SK-N-DZ (cell line): ENCODE data around the gene ARHGAP25.
A peak's percentile ranks its signal among the peaks of the same experiment; 100 is the strongest.
"Not testable (repeated sequence)": the region's sequence is repeated elsewhere in the genome, so short reads cannot be mapped to it uniquely, and the experiment has no call there.

Source experiments
- DNase-seq: peaks from one replicate; pipeline ENCODE4 v3.0.0-alpha.2; 2015; ENCODE audit warnings: low spot score

ARHGAP25 gene

DNA sequence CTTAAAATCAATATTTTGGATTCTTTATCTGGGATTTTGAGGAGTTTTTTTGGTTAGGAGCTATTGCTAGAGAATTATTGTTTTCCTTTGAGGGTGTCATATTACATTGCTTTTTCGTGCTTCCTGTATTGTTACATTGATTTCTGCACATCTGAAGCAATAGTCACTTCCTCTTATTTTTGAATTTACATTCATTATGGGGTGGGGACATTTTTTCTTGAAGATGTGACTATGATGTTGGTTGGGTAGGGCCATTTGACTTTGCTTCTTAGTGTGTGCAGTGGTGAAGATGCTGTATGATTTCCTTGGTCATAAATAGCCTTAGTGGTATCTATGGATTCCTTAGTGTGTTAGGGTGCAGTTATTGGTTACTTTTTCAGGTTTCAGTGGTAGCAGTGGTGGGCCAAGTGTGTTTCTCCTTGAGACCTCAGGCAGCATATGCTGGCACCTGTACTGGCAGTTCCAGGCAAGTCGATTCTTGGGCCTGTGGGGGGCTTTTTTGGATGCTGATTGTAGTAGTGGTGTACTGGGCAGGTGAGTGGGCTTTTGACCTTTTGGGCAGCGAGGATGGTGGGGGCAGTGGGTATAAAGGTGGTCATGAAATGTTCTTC, 61.8 kb downstream of the ARHGAP25 start:
- DNase-seq: no peak

DNA sequence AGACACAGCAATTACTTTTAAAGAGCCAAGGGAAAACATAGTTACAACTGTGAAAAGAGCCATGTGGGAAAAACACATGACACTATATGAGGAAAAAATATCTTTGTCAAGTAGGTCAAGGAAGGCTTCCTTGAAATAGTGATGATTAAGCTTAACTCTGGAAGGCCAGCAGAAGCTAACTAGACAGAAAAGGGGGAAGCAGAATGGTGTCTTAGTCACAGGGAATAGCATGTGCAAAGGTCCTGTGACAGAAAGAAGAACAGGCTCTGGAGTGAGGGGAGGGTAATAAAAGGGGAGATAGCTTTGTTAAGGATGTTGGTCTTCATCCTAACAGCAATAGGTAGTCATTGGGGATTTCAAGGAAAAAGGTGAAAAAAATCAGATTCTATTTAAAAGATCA, 64.0 kb downstream of the ARHGAP25 start:
- no peak for DNase-seq

DNA sequence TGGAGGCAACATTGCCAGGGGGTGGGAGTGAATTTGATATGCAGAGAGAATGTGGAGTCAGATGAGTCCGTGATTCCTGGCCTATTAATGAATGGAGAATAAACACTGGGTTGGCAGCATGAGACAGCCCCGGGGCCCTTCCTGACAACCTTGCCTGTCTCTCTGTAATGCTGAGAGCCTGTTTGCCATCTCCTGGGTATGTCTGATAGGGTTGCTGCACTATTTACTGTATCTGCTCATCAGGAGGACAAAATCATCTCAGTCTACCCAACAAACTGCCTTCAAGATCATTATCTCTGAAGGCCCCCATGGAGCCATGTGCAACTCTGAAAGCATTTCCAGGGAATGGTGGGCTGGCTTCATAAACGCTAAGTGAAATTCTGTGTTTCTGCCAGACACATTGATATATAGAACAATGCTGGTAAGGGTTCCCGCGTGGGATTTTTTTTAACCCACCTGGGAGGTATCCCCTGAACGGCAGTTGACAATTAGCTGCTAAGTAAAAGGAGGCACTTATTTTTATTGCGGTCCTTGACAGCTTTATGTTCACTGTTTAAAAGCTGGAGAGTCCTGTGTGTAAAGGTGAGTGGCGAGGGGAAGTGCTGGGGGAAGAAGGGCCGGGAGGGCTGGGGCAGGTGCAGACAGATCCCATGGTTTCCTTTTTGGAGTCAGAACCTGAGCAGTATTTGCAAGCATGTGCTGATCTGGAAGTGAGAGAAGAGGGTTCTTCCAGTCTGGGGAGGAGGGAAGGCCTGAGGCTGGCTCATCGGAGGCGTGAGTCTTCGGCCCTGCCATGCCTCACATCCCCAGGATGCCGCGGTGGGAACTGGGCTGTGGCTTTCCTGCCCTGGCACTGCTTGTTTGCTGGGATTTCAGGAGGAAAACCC, 64.8 kb downstream of the ARHGAP25 start:
- DNase-seq: peak; percentile 60

DNA sequence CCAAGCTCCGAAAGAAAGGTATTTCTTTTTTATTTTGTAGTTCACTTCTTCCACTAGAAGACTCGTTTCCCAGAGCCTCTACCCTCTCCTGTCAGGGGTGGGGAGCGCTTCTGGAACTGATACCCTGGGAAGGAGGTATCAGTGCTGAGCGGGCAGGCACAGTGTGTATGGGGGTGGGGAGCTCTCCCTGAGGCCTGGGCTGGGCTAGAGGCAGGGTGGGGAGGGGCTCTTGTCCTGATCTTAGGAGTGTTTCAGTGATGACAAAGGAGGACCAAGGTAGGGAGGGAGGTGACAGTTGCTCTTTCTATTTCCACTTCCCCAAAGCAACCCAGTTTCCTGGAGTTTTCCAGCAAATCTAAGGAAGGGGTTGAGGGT, 65.4 kb downstream of the ARHGAP25 start:
- no peak for DNase-seq

DNA sequence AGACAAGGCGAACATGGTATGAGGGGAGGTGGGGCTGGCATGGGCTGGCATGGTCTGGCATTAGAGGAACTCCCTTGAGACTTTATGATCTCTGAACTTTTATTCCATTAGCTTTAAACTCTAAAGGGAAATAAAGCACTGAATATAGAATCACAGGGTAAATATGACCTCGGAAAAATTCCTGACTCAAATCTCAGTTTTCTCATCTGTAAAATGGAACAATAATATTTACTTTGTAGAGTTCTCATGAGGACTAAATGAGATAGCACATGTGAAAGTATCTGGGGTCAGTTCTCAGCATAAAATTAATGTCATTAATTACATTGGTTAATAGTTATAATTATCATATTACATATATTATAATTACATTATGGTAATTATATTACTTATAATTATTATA, 65.9 kb downstream of the ARHGAP25 start:
- DNase-seq: no peak

DNA sequence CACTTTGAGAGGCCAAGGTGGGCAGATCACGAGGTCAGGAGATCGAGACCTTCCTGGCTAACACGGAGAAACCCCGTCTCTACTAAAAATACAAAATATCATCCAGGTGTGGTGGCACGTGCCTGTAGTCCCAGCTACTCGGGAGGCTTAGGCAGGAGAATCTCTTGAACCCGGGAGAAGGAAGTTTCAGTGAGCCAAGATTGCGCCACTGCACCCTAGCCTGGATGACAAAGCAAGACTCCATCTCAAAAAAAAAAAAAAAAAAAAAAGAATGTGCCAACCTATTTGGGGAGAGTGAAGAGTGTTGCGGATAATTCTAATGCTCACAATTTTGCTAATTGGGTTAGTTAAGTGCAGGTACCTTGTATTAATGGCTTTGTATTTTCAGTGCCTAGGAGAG, 67.5 kb downstream of the ARHGAP25 start:
- DNase-seq: not testable (repeated sequence)

DNA sequence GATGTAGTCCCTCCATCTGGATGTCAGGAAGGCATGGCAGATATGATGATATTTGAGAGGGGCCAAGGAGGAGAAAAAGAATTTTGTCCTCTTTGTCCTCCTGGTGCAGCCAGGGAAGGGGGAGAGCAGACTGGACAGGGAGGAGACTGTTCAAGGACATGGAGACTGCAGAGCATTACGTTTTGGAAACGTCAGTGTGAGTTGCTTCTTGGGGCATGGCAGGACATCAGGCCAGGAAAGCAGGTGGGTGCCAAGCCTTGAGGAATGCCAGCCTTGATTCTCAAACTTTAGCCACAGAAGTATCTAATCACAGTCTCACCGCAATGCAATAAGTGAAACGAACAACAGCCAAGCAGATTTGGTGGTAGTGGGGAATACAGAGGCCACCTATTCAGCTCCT, 70.4 kb downstream of the ARHGAP25 start:
- no peak for DNase-seq

DNA sequence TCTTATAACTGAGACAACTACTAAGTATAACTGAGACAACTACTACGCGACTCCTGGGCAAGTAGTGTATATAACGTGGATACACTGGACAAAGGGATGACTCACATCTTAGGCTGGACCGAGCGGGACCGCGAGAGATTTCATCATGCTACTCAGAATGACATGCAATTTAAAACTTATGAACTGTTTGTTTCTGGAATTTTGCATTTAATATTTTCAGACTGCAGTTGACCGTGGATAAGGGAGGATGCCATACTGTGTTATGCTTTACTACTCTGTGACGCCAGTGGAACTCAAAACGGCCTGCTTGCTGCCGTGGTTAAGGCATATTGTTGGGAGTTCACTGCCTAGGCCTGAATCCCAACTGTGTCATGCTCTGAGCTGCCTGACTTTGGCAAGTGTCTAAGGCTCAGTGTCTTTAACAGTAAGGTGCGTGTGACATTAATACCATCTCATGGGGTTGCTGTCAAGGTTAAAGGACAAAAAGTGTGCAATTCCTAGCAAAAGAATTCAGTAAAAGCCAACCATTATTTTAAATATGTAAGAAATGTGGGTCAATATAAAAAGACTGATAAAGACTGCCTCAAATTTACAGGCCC, 72.0 kb downstream of the ARHGAP25 start:
- DNase-seq: no peak

DNA sequence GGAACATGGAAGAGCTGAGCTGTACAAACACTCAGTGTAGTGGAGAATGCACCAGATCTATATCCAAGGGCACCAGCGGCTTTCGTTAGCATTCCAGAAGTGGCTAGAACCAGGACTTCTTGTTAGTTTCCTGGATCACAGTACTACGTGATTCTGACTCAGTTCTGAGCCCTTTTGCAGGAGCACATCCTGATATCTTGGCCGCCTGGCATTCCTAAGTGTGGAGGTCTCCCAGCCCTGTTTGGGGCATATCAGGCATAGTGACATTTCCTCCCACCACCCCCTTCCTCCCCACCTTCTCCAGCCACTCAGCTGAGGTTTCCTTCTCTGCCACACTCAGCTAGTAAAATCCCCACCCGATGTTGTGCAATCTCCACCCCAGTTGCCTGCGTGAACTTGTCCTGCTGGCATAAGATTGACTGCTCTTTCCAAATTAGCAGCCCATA, 73.2 kb downstream of the ARHGAP25 start:
- DNase-seq: no peak

DNA sequence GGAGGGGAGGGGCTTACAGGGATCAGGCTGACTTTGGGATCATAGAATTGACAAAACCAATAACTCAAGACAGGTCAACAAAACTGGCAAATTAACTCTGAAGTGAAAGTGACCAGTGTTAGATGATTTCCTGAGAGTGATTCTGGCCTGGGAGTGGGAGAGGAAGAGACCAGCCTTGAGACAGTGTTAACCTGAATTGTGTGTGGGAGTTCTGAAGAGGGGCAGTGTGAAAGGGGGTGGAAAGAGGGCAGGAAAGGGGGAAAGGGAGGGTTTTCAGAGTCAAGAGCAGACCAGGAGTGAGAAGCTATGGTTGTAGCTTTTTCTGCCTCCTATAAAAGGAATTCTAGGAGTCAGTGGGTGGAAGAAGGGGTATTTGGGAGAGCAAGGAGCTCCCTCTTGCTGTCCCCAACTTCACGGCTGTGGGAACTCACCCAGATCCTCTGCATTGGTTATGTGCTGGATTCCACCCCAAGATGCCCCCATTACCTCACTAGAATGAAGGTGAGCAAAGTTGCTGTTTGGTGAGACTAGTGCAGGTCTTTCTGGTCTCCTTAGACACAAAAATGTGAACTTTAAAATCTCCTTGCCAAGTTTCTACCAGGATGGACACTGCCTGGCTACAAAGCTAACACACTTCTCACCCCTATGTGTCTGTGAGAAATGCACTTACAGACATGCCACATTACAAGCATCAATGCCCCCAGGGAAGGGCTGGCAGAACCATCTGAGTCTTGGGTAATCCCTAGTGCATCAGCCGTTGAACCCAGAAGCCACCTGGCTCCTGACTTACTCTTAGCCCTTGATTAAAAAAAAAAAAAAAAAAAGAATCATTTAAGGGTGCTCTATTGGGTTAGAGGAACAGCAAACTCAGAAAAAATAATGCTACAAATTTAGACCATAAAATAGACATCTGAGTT, 75.0 kb downstream of the ARHGAP25 start:
- no peak for DNase-seq

DNA sequence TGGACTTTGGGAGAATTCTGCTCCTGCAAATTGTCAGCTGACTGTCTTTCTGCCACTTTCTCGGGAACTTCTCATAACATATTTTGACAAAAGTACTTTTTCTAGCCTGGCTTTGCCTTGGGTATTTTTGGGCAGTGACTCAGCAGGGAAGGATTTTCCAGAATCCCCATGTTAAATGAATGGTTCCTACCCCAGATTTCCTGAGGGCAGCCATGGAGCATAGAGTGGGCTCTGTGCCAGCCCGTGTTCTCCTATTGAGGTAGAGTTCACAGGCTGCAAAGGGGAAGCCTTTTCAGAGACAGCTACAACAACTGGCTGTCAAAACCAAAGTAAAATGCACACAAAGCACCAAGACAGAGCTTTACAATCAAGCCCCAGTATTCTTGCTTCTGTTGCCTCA, 76.8 kb downstream of the ARHGAP25 start:
- DNase-seq: no peak

DNA sequence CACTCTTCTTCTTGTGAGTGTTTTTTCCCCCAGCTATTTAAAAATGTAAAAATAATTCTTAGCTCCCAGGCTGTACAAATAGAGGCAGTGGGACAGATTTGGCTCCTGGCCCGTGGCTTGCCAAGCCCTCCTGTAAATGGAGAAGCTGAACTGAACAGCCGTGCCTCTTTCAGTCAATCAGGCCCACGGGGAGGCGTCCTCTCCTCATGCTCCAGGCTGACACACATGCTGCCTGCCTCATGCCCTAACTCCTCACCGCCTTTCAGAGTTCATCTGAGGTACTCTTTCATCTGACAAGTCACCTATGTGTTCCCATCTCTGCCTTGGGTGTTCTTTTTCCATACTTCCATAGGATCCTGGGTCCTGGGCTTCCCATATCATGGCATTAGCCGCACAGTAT, 77.6 kb downstream of the ARHGAP25 start:
- DNase-seq: no peak

DNA sequence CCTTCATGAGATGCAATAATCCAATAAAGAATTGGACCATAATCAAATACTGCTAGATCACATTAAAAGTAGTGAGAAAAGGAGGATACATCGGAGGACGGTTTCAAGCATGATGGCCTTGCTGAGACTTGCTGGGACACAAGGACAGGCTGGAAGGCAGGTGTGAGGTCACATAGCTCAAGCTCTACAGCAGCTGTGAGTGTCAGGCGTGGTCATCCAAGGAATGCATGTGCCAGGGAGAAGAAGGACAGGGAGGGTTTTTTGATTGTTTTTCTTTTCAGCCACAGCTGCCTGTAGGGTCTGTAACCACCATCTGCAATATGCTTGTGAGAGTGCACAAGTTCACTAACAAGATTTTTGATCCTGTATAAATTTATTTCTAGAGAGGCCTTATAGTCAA, 79.0 kb downstream of the ARHGAP25 start:
- DNase-seq: no peak

DNA sequence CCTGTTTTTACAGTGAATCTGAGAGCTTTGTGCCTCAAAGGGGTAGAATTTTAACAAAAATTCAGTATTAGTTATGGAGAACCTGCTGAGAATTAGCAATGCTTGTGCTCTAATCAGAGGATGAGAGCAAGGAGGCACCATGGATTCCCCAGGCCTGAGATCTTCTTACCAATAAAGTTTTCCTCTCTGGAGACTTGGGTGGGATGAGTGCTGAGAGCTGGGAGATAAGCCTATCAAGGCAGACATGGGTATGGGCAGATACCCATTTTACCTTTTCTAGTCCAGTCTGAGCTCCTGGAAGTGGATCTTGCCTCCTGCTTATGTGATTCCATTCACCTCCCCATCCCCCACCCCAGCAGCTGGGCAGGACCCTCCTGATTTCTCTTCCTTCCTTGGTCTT, 82.7 kb downstream of the ARHGAP25 start:
- DNase-seq: no peak

DNA sequence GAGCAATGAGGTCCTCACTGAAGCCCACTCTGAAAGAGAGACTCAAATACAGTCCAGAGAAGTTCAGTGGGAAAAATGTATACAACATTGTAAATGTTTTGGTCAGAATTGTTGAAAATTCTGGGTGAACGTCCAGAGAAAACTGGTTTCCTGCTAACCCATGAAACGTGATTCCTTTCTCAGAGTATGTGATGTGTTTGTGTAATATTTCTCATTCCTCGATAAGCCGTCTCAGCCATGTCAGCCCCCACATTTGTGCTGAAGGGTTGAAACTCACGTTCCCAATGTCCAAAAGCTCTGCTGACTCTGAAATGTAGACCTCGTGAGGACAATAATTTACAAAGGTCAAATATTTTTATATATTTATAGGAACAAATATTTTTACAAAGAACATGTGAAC, 84.9 kb downstream of the ARHGAP25 start:
- no peak for DNase-seq

DNA sequence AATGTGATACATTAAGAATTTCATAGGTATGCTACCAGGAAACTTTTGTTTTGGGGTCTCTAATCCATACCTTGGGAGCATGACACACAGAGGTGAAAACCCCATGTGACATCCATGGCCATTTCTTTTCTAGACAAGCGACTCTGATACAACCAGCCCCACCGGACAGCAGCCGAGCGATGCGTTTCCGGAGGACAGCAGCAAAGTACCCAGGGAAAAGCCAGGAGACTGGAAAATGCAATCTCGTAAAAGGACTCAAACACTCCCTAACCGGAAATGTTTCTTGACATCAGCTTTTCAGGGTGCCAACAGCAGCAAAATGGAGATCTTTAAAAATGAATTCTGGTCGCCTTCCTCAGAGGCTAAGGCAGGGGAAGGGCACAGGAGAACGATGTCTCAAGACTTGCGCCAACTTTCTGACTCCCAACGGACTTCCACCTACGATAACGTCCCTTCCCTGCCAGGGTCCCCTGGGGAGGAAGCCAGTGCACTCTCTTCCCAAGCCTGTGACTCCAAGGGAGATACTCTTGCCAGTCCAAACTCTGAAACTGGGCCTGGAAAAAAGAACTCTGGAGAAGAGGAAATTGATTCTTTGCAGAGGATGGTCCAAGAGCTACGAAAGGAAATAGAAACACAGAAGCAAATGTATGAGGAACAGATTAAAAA, 87.7 kb downstream of the ARHGAP25 start:
- DNase-seq: no peak

DNA sequence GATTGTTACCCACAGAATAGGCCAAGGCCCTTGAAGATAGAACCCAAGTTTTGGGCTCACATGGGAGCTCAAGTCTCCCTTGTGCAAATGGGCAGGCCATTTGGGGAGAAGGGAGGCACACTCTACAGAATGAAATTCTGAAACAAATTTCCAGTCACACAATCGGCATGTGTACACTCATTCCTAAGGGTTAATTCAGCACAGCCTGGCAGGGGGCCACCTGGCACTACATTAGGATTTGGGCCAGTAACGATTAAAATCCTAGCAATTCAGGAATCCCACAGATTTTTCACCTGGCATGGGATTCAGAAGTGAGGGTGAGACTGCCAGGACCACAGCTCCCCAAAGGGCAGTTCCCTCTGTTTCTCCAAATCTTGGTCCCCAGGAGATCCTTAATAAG, 90.2 kb downstream of the ARHGAP25 start:
- no peak for DNase-seq

DNA sequence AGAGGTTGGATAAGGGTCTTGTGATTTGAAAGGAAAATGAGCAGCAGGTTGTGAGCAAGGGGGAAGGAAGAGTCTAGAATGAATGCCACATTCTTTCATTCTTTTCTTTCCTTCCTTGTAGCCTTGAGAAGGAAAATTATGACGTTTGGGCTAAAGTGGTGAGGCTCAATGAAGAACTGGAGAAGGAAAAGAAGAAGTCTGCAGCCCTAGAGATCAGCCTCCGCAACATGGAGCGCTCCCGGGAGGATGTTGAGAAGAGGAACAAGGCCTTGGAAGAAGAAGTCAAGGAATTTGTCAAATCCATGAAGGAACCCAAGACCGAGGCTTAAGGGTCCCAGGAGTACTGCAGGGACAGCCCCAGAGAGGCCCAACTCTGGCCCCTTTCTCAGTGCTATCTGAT, 91.3 kb downstream of the ARHGAP25 start:
- DNase-seq: no peak

DNA sequence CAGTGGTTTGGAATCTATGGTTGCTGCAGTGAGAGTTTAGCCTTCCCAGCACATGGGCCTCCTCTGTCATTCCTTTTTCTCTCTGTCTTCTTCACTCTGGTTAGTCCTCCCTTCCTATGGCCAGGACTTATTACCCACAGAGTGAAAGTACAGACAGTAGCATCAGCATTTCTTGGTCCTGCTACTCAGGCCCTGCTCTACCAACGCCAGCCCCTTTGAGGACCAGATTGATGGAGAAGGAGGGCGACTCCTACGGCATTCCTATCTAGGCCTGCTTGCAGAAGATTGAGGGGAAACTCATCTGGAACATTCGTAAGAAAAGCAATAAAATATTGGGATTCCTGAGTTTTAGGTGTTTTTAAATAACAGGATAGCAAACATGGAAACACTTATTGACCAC, 93.1 kb downstream of the ARHGAP25 start:
- no peak for DNase-seq

DNA sequence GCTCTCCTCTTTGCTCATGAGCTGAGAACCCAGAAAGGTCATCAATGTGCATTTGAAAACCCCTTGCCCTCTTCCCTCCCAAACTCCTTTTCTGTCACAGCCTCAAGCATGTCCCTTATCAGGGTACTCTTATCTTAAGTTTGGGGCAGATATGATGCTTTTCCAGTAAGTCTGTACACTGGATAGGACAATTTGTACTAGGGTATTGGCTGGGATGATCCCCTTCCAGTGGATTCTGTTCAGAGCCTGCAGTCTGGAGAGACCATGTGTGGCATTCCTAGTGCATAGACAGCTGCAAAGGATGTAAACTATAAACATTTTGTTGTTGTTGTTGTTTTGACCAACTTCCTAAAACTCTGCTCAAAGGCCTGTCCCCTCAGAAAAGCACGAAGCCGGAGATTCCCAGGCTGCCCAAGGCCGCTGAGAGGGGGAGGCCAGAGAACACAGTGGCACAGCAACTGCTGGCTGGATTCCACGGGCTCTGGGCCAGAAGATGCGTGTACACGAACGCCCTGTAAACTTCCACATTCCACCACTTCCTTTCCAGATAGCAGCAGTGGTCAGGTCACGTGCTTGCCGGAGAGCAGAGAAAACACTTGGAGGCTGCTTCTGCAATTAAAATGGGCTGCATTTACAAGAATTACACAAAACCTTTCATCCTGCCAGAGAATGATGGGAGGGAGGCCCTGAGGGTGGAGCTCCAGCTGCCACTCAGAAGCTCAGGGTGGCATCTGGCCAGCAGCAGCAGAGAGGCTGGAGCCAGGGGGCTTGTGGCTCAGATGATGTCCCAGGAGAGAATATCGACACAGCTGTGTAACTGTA, 94.5 kb downstream of the ARHGAP25 start:
- peak; percentile 5 for DNase-seq
